Right atrium auricular region (tissue), 2 donors: ENCODE measurements around the gene RAB3IL1. TPM values are rescaled to one million over a fixed set of nuclear protein-coding genes. Genes with fewer than 3 reads are reported as not detected.
"Not testable (repeated sequence)": the region's sequence is repeated elsewhere in the genome, so short reads cannot be mapped to it uniquely, and the experiment has no call there.

Source experiments
- DNase-seq: peaks from one replicate; pipeline ENCODE4 v3.0.0-alpha.2; 2019; ENCODE audit warnings: low spot score
- H3K27ac ChIP-seq, 2 donors: fragments of 200-600 bp; sonication (generic); 1 replicate in 1 of 2; 2 replicates in 1 of 2; pipeline ENCODE4 v1.5.1; 2016 to 2019
- H3K27me3 ChIP-seq, 2 donors: fragments of 200-600 bp; sonication (generic); one replicate each; pipeline versions ENCODE4 v1.5.1 to v1.6.0; 2017 to 2019
- H3K36me3 ChIP-seq: fragments of 200-600 bp; sonication (generic); one replicate; pipeline ENCODE4 v1.5.1; 2016
- H3K4me1 ChIP-seq, 2 donors: fragments of 200-600 bp; sonication (generic); one replicate each; pipeline versions ENCODE4 v1.5.1 to v1.6.0; 2017 to 2019
- H3K4me3 ChIP-seq, 2 donors: fragments of 200-600 bp; sonication (generic); 1 replicate in 1 of 2; 2 replicates in 1 of 2; pipeline ENCODE4 v1.5.1; 2017 to 2019; ENCODE audit warnings: mild to moderate bottlenecking in 1 of 2, moderate library complexity in 1 of 2
- H3K9me3 ChIP-seq, 2 donors: fragments of 200-600 bp; sonication (generic); one replicate each; pipeline ENCODE4 v1.5.1; 2019
- total RNA-seq, 2 donors: library from RNA; depleted of rRNA; stranded (reverse); fragments of >200 nt; gene quantifications; one replicate each; pipeline ENCODE4 v1.1.0, GENCODE V29; 2016
- TF ChIP-seq, protein P1 (sequence below), 2 donors: fragments of 200-600 bp; sonication (generic); IDR thresholded peaks; one replicate each; pipeline ENCODE4 v1.5.1; 2019; ENCODE audit warnings: antibody characterized with exemption in 2 of 2

The RAB3IL1 gene
- total RNA-seq, 2 donors from 2014 or later: 4.3 to 16.8 TPM

DNA sequence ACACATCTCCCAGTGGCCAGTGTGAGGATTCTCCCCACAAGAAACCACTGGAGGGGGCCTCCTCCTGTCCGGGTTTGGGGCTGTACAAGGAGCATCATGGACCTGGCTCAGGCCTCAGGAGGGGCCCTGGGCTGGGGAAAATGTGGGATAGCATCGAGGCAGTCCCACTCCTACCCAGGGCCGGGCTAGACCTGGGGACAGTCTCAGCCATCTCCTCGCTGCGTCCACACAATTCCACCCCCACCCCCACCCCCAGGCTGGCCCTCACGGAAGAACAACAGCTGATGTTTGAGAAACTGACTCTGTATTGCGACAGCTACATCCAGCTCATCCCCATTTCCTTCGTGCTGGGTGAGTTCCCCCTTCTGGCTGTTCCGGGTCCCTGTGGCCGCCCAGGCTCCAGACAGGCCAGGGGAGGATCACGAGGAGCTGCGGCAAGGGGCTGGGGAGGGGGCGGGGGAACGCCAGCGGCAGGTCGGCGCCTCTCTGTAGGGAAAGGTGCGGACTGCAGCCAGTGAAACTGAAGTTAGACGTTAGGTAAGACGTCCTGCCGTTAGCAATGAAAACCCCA, 37.6 kb upstream of the RAB3IL1 start:
- Histone ChIP-seq H3K9me3 (no peaks in the 10 kb centered on the region), H3K27ac (peak overlapping the region; percentile 81 to 88), H3K4me1 (peaks cover 0 to 26% of the 10 kb centered on the region in 2 donors), H3K27me3 (no peaks in the 10 kb centered on the region), H3K36me3 (peaks cover 6% of the 10 kb centered on the region), H3K4me3 (peak overlapping the region; percentile 48 to 60)
- TF ChIP-seq, protein P1, sequence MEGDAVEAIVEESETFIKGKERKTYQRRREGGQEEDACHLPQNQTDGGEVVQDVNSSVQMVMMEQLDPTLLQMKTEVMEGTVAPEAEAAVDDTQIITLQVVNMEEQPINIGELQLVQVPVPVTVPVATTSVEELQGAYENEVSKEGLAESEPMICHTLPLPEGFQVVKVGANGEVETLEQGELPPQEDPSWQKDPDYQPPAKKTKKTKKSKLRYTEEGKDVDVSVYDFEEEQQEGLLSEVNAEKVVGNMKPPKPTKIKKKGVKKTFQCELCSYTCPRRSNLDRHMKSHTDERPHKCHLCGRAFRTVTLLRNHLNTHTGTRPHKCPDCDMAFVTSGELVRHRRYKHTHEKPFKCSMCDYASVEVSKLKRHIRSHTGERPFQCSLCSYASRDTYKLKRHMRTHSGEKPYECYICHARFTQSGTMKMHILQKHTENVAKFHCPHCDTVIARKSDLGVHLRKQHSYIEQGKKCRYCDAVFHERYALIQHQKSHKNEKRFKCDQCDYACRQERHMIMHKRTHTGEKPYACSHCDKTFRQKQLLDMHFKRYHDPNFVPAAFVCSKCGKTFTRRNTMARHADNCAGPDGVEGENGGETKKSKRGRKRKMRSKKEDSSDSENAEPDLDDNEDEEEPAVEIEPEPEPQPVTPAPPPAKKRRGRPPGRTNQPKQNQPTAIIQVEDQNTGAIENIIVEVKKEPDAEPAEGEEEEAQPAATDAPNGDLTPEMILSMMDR (IDR thresholded peaks at IDR 0.05): no peak
- peak; percentile 83 for DNase-seq

DNA sequence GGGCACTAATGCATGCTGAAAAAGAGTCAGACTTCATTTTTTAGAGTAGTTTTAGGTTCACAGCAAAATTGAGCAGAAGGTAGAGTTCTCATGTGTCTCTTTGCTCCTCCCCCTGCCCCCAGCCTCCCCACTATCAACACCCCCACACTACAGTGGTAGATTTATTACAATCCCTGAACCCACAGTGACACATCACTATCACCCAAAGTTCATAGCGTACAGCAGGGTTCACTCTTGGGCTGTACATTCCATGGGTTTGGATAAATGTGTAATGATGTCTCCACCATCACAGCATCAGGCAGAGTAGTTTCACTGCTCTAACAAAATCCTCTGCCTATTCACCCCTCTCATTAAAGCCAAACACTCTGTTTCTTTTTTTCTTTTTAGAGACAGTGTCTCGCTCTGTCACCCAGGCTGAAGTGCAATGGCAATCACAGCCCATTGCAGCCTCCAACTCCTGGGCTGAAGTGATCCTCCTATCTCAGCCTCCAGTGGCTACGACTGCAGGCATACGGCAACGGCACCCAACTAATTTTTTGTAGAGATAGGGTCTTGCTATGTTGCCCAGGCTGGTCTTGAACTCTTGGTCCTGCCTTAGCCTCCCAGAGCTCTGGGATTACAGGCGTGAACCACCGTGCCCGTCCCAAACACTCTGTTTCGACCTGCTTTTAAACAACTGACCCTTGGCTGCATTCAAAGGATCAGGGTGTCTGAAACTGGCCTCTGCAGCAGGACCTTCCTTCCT, 36.9 kb upstream of the RAB3IL1 start:
- TF ChIP-seq, protein P1 (IDR thresholded peaks at IDR 0.05): no peak
- Histone ChIP-seq H3K9me3 (no peaks in the 10 kb centered on the region), H3K27me3 (no peaks in the 10 kb centered on the region), H3K36me3 (peaks cover 6% of the 10 kb centered on the region), H3K4me1 (peaks cover 0 to 32% of the 10 kb centered on the region in 2 donors), H3K27ac (peak overlapping the region; percentile 81 to 88), H3K4me3 (peak overlapping the region in 1 of 2 donors; percentile 60)
- no peak for DNase-seq

DNA sequence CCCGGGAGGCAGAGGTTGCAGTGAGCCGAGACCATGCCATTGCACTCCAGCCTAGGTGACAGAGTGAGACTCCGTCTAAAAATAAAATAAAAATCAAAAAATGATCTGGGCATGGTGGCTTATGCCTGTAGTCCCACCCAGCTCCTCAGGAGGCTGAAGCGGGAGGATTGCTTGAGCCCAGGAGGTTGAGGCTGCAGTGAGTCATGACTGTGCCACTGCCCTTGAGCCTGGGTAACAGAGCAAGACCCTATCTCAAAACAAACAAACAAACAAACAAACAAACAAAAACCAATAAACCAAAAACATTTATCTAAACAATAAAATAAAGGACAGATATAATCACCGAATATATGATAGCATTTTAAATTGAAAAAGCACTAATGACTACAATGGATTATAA, 36.3 kb upstream of the RAB3IL1 start:
- not testable (repeated sequence) for H3K36me3 ChIP-seq, H3K27me3 ChIP-seq, H3K9me3 ChIP-seq, H3K27ac ChIP-seq, H3K4me3 ChIP-seq
- H3K4me1 ChIP-seq: peaks cover 0 to 35% of the 10 kb centered on the region in 2 donors
- DNase-seq: peak; percentile 50

DNA sequence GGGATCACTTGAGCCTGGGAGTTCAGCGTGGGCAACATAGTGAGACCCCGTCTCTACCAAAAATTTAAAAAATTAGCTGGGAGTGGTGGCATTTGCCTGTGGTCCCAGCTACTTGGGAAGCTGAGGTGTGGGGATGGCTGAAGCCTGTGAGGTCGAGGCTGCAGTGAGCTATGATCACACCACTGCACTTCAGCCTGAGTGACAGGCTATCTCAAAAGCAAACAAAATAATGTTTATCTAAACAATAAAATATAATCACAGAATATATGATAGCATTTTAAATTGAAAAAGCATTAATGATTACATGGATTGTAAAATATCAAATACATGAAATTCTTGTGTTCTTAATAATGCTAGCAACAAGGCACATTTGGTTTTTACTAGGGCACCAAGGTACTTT, 35.5 kb upstream of the RAB3IL1 start:
- TF ChIP-seq, protein P1 (IDR thresholded peaks at IDR 0.05): no peak
- no peak for DNase-seq
- H3K36me3 ChIP-seq: peaks cover 6% of the 10 kb centered on the region

DNA sequence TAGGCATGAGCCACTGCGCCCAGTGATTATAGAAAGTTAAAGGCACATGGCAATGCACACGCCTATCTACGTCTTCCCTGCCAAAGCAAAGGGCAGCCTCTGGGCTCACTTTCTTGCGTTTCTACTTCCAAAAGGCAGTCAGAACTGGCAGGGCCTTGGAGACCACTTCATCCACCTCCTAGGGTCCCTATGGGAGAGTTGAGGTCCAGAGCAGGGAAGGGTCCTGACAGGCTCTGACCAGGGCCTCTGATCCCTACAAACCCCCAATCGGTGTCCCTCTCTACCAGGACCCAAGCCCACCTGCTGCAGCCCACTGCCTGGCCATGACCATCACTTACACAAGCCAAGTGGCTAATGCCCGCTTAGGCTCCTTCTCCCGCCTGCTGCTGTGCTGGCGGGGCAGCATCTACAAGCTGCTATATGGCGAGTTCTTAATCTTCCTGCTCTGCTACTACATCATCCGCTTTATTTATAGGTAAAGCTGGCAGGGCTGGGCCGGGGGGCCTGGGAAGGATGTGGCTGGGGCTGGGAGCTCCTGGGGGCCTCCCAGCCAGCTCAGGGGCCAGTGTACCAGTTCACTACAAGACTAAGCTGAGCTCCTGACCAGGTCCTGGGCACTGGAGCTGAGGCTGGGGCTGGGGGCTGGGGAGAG, 34.2 kb upstream of the RAB3IL1 start:
- peak; percentile 55 for DNase-seq
- no peaks in the 10 kb centered on the region for H3K27me3 ChIP-seq
- no peak overlapping the region for H3K27ac ChIP-seq
- no peaks in the 10 kb centered on the region for H3K9me3 ChIP-seq
- H3K4me1 ChIP-seq: peaks cover 0 to 43% of the 10 kb centered on the region in 2 donors
- TF ChIP-seq, protein P1 (IDR thresholded peaks at IDR 0.05): no peak
- H3K4me3 ChIP-seq: no peak overlapping the region
- peaks cover 1% of the 10 kb centered on the region for H3K36me3 ChIP-seq

More for the DNA sequence above, 35.5 kb upstream of the RAB3IL1 start:
- no peak overlapping the region for H3K27ac ChIP-seq
- no peak overlapping the region for H3K4me3 ChIP-seq
- no peaks in the 10 kb centered on the region for H3K27me3 ChIP-seq
- H3K9me3 ChIP-seq: no peaks in the 10 kb centered on the region
- peaks cover 0 to 35% of the 10 kb centered on the region in 2 donors for H3K4me1 ChIP-seq

DNA sequence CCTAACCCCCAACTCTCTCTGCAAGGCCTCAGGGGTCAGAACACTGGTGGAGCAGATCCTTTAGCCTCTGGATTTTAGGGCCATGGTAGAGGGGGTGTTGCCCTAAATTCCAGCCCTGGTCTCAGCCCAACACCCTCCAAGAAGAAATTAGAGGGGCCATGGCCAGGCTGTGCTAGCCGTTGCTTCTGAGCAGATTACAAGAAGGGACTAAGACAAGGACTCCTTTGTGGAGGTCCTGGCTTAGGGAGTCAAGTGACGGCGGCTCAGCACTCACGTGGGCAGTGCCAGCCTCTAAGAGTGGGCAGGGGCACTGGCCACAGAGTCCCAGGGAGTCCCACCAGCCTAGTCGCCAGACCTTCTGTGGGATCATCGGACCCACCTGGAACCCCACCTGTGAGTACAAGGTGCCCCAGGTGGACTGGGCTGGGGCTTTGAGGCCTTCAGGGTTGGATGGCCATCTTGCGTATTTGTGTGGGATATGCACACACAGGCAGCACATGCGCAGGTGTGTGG, 32.7 kb upstream of the RAB3IL1 start, which contains the start of gene BEST1:
Gene BEST1 (plus strand): TSS at position 317 of the 513 bp plus-strand sequence. CDS start 1,456 bp downstream, outside the sequence.
- Histone ChIP-seq H3K27me3 (no peaks in the 10 kb centered on the region), H3K4me1 (peaks cover 0 to 28% of the 10 kb centered on the region in 2 donors), H3K36me3 (no peaks in the 10 kb centered on the region), H3K9me3 (no peaks in the 10 kb centered on the region), H3K4me3 (no peak within 1 kb of the TSS), H3K27ac (peak within 1 kb of the TSS; percentile 43 to 44)
- DNase-seq: no peak
- TF ChIP-seq, protein P1 (IDR thresholded peaks at IDR 0.05): no peak
